ENCODE results near the gene SLC16A13. TPM values are rescaled to one million over a fixed set of nuclear protein-coding genes. Genes with fewer than 3 reads are reported as not detected.

SLC16A13 gene
- total and polyA plus RNA-seq, 4 donors = 2.3 to 43.2 (median 29.9) TPM

GRCh38 chr17:7025245-7025644 is 10.6 kb upstream of the SLC16A13 start:
- Histone ChIP-seq H3K4me3 (ENCODE audit: low read depth in 1 of 3, low read length in 3 of 3) (no peak overlapping the region), H3K9me3 (ENCODE audit: control insufficient read depth in 4 of 4, low read length in 3 of 4) (no peaks in the 10 kb centered on the region), H3K9ac (ENCODE audit: low read depth in 1 of 2, low read length in 2 of 2) (no peak overlapping the region), H3K27me3 (ENCODE audit: control insufficient read depth in 4 of 4, insufficient read depth in 4 of 4, low read length in 3 of 4) (no peaks in the 10 kb centered on the region), H3K27ac (ENCODE audit: low read depth in 1 of 2, low read length in 2 of 2) (no peak overlapping the region), H3K36me3 (ENCODE audit: control insufficient read depth in 4 of 4, insufficient read depth in 3 of 4, low read depth in 1 of 4, low read length in 3 of 4) (peaks cover 0 to under 1% (median 0%) of the 10 kb centered on the region in 4 donors), H3K4me1 (ENCODE audit: control insufficient read depth in 4 of 4, insufficient read depth in 4 of 4, low read length in 3 of 4) (peaks cover 5 to 20% (median 13%) of the 10 kb centered on the region in 4 donors)
- TF ChIP-seq MAX (IDR thresholded peaks at IDR 0.05) (no peak), YY1 (IDR thresholded peaks at IDR 0.05) (no peak), JUND (IDR thresholded peaks at IDR 0.05) (no peak), ZBTB33 (IDR thresholded peaks at IDR 0.05) (no peak), FOXA1 (IDR thresholded peaks at IDR 0.05) (no peak), NR2F2 (IDR thresholded peaks at IDR 0.05) (no peak), GABPA (IDR thresholded peaks at IDR 0.05 in 1 of 2, conservative IDR thresholded peaks at IDR 0.05 in 1 of 2) (no peak)
- WGBS = 83% methylated on average over 1 of the region's 1 CpG
- DNase-seq (ENCODE audit: low spot score) = no peak

- H3K36me3 ChIP-seq (ENCODE audit: control insufficient read depth in 4 of 4, insufficient read depth in 3 of 4, low read depth in 1 of 4, low read length in 3 of 4) = peaks cover 0 to 1% (median 0%) of the 10 kb centered on the region in 4 donors
- H3K9me3 ChIP-seq (ENCODE audit: control insufficient read depth in 4 of 4, low read length in 3 of 4) = no peaks in the 10 kb centered on the region
- no peak overlapping the region for H3K27ac ChIP-seq (ENCODE audit: low read depth in 1 of 2, low read length in 2 of 2)
- H3K27me3 ChIP-seq (ENCODE audit: control insufficient read depth in 4 of 4, insufficient read depth in 4 of 4, low read length in 3 of 4) = no peaks in the 10 kb centered on the region
- TF ChIP-seq FOXA2 (IDR thresholded peaks at IDR 0.05) (no peak), HNF4G (IDR thresholded peaks at IDR 0.05) (no peak), JUND (IDR thresholded peaks at IDR 0.05) (no peak), CTCF (IDR thresholded peaks at IDR 0.05; ENCODE audit: low read depth, low read length, missing input control) (no peak), EGR1 (IDR thresholded peaks at IDR 0.05; ENCODE audit: low read depth in 2 of 2) (no peak), MAX (IDR thresholded peaks at IDR 0.05) (no peak), RXRA (IDR thresholded peaks at IDR 0.05) (no peak), YY1 (IDR thresholded peaks at IDR 0.05) (no peak), GABPA (IDR thresholded peaks at IDR 0.05 in 1 of 2, conservative IDR thresholded peaks at IDR 0.05 in 1 of 2) (no peak), TAF1 (conservative IDR thresholded peaks at IDR 0.05) (no peak), NR2F2 (IDR thresholded peaks at IDR 0.05) (no peak), SP1 (IDR thresholded peaks at IDR 0.05) (no peak), HNF4A (conservative IDR thresholded peaks at IDR 0.05) (no peak), ZBTB33 (IDR thresholded peaks at IDR 0.05) (no peak), REST (IDR thresholded peaks at IDR 0.05) (no peak), ATF3 (IDR thresholded peaks at IDR 0.05) (no peak), RAD21 (IDR thresholded peaks at IDR 0.05) (no peak), FOXA1 (IDR thresholded peaks at IDR 0.05) (no peak)
- H3K4me3 ChIP-seq (ENCODE audit: low read depth in 1 of 3, low read length in 3 of 3) = no peak overlapping the region
- DNase-seq (ENCODE audit: low spot score) = no peak
- WGBS = 93% methylated on average over 29 of the region's 29 CpGs
- no peak overlapping the region for H3K9ac ChIP-seq (ENCODE audit: low read depth in 1 of 2, low read length in 2 of 2)
- peaks cover 5 to 15% (median 9%) of the 10 kb centered on the region in 4 donors for H3K4me1 ChIP-seq (ENCODE audit: control insufficient read depth in 4 of 4, insufficient read depth in 4 of 4, low read length in 3 of 4)
Measured at GRCh38 chr17:7026471-7027115, 9.2 kb upstream of the SLC16A13 start.

All from liver (tissue), 9 donors.